ENCODE data around the gene ATP5MC2. TPM values are rescaled to one million over a fixed set of nuclear protein-coding genes. Genes with fewer than 3 reads are reported as not detected.
"Not testable (repeated sequence)": the region's sequence is repeated elsewhere in the genome, so short reads cannot be mapped to it uniquely, and the experiment has no call there.

ATP5MC2 gene
- total RNA-seq: 100 to 1,000 TPM; 319 to 327 TPM

DNA sequence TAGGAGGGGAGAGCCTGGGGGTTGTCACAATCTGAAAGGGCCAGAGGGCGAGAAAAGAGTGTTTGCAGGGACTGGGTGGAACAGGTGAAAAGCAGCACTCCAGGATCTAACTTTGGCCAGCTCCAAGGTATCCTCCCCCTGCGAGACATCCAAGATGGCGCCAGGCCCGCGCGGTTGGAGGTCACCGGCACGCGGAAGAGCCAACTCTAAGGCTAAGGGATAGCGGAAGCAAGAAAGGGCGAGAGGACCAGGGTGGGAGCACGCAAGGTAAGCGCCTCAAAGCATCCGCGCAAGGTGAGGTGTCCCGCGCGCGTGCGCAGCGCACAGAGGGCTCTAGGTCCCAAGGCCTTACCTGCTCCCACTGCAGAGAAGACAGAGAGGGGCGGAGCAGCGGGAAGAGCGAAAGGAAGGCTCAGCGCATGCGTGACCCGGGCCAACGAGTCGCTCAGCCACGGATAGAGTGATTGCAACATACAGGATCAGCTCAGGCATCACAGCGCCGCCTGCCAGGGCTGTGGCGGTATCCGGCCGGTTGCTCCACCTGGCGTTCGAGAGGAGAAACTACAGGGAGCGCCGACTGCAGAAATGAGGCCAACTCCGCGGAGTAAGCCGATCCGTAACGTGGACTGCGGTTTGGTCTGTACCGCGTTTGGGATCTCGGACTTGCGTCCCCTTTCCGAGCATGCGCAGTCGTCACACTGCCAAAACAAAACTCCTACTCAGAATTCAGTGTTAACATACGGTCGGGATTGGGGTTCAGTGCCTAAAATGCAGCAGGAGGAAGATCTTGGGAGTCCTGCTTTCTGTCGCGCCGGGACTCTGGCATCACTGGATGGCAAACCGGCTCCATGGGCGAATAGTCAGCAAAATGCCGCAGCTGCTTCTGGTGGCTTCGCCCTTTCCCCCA is at the start of gene ATP5MC2:
ATP5MC2 (minus strand) TSS at position 383 of the 907 bp plus-strand sequence. CDS start 3,469 bp downstream, outside the sequence.
- DNase-seq (ENCODE audit: low spot score in 2 of 2): peak; percentile 95 to 99
- Mint-ChIP-seq H3K36me3 (peaks cover 9 to 27% of the 10 kb centered on the region in 2 donors), H3K9me3 (no peaks in the 10 kb centered on the region), H3K27ac (peak within 1 kb of the TSS; percentile 95 to 97)
- ATAC-seq: peak; percentile 94 to 95

DNA sequence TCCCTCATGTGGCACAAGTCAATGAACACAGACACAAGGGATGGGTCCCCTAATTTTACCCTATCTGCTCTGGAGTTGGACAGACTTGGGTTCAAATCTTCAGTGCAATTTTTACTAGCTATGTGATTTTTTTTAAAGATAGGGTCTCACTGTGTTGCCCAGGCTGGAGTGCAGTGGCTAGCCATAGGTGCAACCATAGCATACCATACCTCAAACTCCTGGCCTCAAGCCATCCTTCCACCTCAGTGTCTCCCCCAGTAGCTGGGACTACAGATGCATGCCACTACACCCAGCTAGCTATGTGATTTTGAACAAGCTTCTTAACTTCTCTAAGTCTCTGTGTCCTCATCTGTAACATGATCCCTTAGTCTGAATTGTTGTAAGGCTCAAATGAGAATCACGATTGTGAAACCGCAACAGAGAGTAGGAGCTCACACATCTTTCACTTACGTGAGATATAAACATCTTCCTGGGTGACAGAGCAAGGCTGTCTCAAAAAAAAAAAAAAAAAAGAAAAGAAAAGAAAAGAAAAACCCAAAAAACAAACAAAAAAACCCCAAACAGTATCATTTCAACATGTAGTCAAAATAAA is 46.7 kb upstream of the ATP5MC2 start:
- H3K9me3 Mint-ChIP-seq: no peaks in the 10 kb centered on the region
- H3K36me3 Mint-ChIP-seq: no peaks in the 10 kb centered on the region
- DNase-seq (ENCODE audit: low spot score in 2 of 2): no peak
- peak overlapping the region; percentile 32 to 38 for H3K27ac Mint-ChIP-seq
- no peak for ATAC-seq

GRCh38 chr12:53720946-53721345 is 45.1 kb upstream of the ATP5MC2 start:
- DNase-seq (ENCODE audit: low spot score in 2 of 2) (no peak), ATAC-seq (no peak)
- Mint-ChIP-seq H3K36me3 (no peaks in the 10 kb centered on the region), H3K9me3 (no peaks in the 10 kb centered on the region), H3K27ac (no peak overlapping the region)

GRCh38 chr12:53719649-53720048 is 43.8 kb upstream of the ATP5MC2 start:
- DNase-seq (ENCODE audit: low spot score in 2 of 2) (no peak), ATAC-seq (no peak)
- H3K36me3 Mint-ChIP-seq: no peaks in the 10 kb centered on the region

GRCh38 chr12:53718567-53718966 is 42.7 kb upstream of the ATP5MC2 start:
- H3K36me3 Mint-ChIP-seq; H3K9me3 Mint-ChIP-seq; DNase-seq (ENCODE audit: low spot score in 2 of 2); ATAC-seq; H3K27ac Mint-ChIP-seq: not testable (repeated sequence)

More at GRCh38 chr12:53719649-53720048, 43.8 kb upstream of the ATP5MC2 start:
- Mint-ChIP-seq H3K9me3 (no peaks in the 10 kb centered on the region), H3K27ac (no peak overlapping the region)

GRCh38 chr12:53717319-53717718 is 41.4 kb upstream of the ATP5MC2 start:
- H3K36me3 Mint-ChIP-seq: no peaks in the 10 kb centered on the region
- no peaks in the 10 kb centered on the region for H3K9me3 Mint-ChIP-seq
- ATAC-seq: no peak
- H3K27ac Mint-ChIP-seq: no peak overlapping the region
- DNase-seq (ENCODE audit: low spot score in 2 of 2): no peak

DNA sequence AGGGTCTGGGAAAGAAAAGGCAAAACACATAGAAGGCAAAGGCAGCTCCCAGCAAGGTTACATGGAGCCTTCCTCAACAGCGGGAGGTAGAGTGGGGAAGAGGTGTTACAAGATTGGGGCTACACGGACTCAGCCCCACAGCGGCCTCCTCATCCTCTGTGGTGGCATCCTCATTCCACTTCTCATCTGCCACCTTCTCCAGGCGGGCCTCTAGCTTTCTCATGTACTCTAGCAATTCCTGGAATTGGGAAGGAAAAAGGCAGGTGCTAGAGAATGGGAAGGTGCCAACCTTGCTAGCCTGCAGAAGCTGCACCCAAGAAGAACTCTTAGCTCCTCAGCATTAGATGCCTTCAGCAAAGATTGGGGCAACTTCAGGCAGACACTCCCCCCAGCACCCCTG is 38.1 kb upstream of the ATP5MC2 start:
- DNase-seq (ENCODE audit: low spot score in 2 of 2) (no peak), ATAC-seq (no peak)
- Mint-ChIP-seq H3K27ac (no peak overlapping the region), H3K36me3 (no peaks in the 10 kb centered on the region), H3K9me3 (no peaks in the 10 kb centered on the region)

GRCh38 chr12:53713516-53713915 is 37.6 kb upstream of the ATP5MC2 start:
- no peak overlapping the region for H3K27ac Mint-ChIP-seq
- H3K9me3 Mint-ChIP-seq: no peaks in the 10 kb centered on the region
- no peak for DNase-seq (ENCODE audit: low spot score in 2 of 2)
- no peaks in the 10 kb centered on the region for H3K36me3 Mint-ChIP-seq
- no peak for ATAC-seq

DNA sequence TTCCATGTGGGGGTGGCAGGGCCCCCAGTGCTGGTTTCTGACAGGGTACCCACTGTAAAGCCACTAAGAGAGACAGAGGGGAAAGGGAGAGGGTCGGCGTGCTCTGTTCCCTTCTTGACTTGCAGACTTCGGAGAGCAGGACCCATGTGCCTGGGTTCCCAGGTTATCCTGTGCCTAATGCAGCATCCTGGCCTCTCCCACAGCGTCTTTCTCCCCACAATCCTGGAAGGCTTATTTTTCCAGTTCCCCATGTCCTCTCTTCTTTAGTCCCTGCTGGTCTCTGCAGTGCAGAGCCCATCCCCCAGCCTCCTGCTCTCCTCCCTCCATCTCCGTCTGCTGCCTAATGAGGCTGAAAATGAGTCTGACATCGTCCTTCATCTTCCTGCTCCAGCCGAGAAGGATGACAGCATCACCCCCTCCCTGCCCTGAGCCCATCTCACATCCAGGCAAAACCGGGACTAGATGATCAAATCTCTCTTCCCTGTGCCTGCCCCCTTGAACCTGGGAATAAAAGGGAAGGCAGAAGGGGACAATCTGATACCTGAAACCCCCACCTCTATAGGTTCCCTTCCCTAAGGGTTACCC is 36.3 kb upstream of the ATP5MC2 start:
- no peak for ATAC-seq
- no peaks in the 10 kb centered on the region for H3K36me3 Mint-ChIP-seq
- no peaks in the 10 kb centered on the region for H3K9me3 Mint-ChIP-seq
- no peak overlapping the region for H3K27ac Mint-ChIP-seq
- no peak for DNase-seq (ENCODE audit: low spot score in 2 of 2)

- ATAC-seq (no peak), DNase-seq (ENCODE audit: low spot score in 2 of 2) (no peak)
- peak overlapping the region in 1 of 2 donors; percentile 63 for H3K27ac Mint-ChIP-seq
- no peaks in the 10 kb centered on the region for H3K9me3 Mint-ChIP-seq
- H3K36me3 Mint-ChIP-seq: no peaks in the 10 kb centered on the region
Measured at GRCh38 chr12:53710091-53710490, 34.2 kb upstream of the ATP5MC2 start.

GRCh38 chr12:53709671-53710070 is 33.8 kb upstream of the ATP5MC2 start:
- Mint-ChIP-seq H3K27ac (no peak overlapping the region), H3K36me3 (no peaks in the 10 kb centered on the region), H3K9me3 (no peaks in the 10 kb centered on the region)
- DNase-seq (ENCODE audit: low spot score in 2 of 2): no peak
- ATAC-seq: no peak

- DNase-seq (ENCODE audit: low spot score in 2 of 2) (no peak), ATAC-seq (no peak)
- no peak overlapping the region for H3K27ac Mint-ChIP-seq
- H3K36me3 Mint-ChIP-seq: no peaks in the 10 kb centered on the region
- H3K9me3 Mint-ChIP-seq: no peaks in the 10 kb centered on the region
Measured at GRCh38 chr12:53706080-53706479, 30.2 kb upstream of the ATP5MC2 start.

DNA sequence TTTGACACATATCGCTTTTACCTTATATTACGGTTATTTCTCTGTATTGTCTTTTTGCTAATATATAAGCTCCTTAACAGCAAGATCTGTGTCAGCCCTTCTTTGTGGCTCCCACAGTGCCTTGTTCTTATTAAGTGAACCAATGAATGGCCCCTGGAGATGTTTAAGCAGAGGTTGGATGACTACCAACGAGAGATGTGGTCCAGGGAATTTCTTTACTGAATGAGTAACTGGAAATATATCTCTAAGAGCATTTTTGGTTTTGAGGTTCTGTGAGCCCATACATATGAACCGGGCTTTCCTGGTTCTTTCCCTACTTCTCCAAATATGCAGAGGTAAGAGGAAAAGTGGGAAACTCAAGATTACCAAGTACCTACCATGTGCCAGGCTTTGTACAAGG is 27.9 kb upstream of the ATP5MC2 start:
- DNase-seq (ENCODE audit: low spot score in 2 of 2) (no peak), ATAC-seq (no peak)
- Mint-ChIP-seq H3K9me3 (no peaks in the 10 kb centered on the region), H3K36me3 (no peaks in the 10 kb centered on the region), H3K27ac (no peak overlapping the region)

GRCh38 chr12:53701518-53702264 is 25.8 kb upstream of the ATP5MC2 start:
- no peak overlapping the region for H3K27ac Mint-ChIP-seq
- ATAC-seq (peak; percentile 95 to 97), DNase-seq (ENCODE audit: low spot score in 2 of 2) (peak; percentile 71 to 80)

GRCh38 chr12:53700567-53700966 is 24.7 kb upstream of the ATP5MC2 start:
- H3K36me3 Mint-ChIP-seq: no peaks in the 10 kb centered on the region
- H3K27ac Mint-ChIP-seq: no peak overlapping the region
- no peak for ATAC-seq
- no peaks in the 10 kb centered on the region for H3K9me3 Mint-ChIP-seq
- DNase-seq (ENCODE audit: low spot score in 2 of 2): no peak

More at GRCh38 chr12:53701518-53702264, 25.8 kb upstream of the ATP5MC2 start:
- no peaks in the 10 kb centered on the region for H3K9me3 Mint-ChIP-seq
- no peaks in the 10 kb centered on the region for H3K36me3 Mint-ChIP-seq

DNA sequence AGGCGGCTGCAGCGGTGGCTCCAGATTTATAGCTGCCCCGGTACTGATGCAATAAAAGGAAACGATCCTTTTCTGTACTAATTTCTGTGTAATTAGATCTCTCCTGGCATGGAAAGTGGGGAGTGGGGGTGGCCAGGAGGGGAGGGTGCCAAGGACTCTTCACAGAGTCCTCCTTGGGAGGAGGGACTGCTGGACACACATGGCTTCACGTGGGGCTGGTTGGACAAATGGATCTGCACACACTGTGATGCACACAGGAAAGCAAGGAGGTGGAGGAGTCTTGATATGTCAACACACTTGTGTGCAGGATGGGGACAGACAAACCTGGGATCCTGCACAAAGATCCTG is 23.8 kb upstream of the ATP5MC2 start:
- DNase-seq (ENCODE audit: low spot score in 2 of 2) (no peak), ATAC-seq (no peak)
- Mint-ChIP-seq H3K27ac (no peak overlapping the region), H3K9me3 (no peaks in the 10 kb centered on the region), H3K36me3 (peaks cover 6% of the 10 kb centered on the region in 2 donors)
